ENCODE results near the gene UPP1. TPM values are rescaled to one million over a fixed set of nuclear protein-coding genes. Genes with fewer than 3 reads are reported as not detected.

Gene UPP1
- total RNA-seq, 1 donor from 2014 or later, result 23.1 TPM

- TF ChIP-seq, protein P1, sequence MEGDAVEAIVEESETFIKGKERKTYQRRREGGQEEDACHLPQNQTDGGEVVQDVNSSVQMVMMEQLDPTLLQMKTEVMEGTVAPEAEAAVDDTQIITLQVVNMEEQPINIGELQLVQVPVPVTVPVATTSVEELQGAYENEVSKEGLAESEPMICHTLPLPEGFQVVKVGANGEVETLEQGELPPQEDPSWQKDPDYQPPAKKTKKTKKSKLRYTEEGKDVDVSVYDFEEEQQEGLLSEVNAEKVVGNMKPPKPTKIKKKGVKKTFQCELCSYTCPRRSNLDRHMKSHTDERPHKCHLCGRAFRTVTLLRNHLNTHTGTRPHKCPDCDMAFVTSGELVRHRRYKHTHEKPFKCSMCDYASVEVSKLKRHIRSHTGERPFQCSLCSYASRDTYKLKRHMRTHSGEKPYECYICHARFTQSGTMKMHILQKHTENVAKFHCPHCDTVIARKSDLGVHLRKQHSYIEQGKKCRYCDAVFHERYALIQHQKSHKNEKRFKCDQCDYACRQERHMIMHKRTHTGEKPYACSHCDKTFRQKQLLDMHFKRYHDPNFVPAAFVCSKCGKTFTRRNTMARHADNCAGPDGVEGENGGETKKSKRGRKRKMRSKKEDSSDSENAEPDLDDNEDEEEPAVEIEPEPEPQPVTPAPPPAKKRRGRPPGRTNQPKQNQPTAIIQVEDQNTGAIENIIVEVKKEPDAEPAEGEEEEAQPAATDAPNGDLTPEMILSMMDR (conservative IDR thresholded peaks at IDR 0.05), result no peak
- DNase-seq (ENCODE audit: low read depth, low spot score), result no peak
- no peaks in the 10 kb centered on the region for H3K36me3 Mint-ChIP-seq (ENCODE audit: low read depth)
Measured at GRCh38 chr7:48053736-48054135, 35.3 kb upstream of the UPP1 start.

DNA sequence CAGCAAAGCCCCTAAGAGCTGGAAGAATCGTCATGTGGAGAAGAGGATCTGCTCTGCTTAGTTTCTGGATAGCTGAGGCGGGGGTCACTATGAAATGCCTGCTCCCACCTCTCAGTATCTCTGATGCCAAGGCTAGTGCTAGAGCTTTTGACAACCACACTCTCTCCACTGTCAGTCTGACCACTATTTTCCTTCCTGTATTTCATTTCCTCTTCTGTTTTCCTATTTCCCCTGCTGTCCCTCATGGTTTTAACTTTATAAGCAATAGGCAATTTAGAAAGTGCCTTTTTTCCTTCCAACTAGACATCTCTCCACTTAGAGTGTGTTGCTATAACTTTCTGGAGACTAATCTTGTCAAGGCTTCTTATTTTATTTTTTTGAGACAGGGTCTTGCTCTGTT, 30.1 kb upstream of the UPP1 start:
- Mint-ChIP-seq H3K4me1 (peaks cover 4% of the 10 kb centered on the region), H3K4me3 (no peak overlapping the region), H3K27ac (ENCODE audit: unreplicated experiment) (no peak overlapping the region), H3K27me3 (ENCODE audit: low read depth) (no peaks in the 10 kb centered on the region), H3K36me3 (ENCODE audit: low read depth) (no peaks in the 10 kb centered on the region), H3K9me3 (peaks cover 10% of the 10 kb centered on the region)
- TF ChIP-seq, protein P1 (conservative IDR thresholded peaks at IDR 0.05), result no peak
- DNase-seq (ENCODE audit: low read depth, low spot score), result no peak

More at GRCh38 chr7:48053736-48054135, 35.3 kb upstream of the UPP1 start:
- H3K27me3 Mint-ChIP-seq (ENCODE audit: low read depth), result no peaks in the 10 kb centered on the region
- peaks cover 10% of the 10 kb centered on the region for H3K9me3 Mint-ChIP-seq
- H3K27ac Mint-ChIP-seq (ENCODE audit: unreplicated experiment), result no peak overlapping the region
- no peak overlapping the region for H3K4me3 Mint-ChIP-seq
- H3K4me1 Mint-ChIP-seq, result no peaks in the 10 kb centered on the region

DNA sequence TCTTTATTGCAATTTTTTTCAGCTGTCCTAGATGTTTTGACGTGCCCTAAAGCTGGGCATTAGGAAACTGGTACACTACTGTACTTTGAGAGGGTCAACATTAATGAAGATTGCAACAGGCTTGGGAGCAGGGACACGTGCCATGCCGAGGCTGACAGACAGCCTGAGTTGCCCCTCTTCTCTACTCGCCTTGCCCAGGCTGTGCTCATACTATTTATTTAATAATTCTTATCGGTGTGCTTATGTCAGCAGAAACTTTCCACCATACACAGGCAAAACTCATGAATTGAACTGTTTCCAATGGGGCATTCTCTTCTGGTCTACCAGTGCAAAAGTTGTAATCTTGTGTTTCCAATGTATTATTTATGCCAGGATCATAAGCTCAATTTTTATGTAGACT, 29.4 kb upstream of the UPP1 start:
- peaks cover 4% of the 10 kb centered on the region for H3K4me1 Mint-ChIP-seq
- no peak for DNase-seq (ENCODE audit: low read depth, low spot score)
- TF ChIP-seq, protein P1 (conservative IDR thresholded peaks at IDR 0.05), result no peak
- peaks cover 8% of the 10 kb centered on the region for H3K9me3 Mint-ChIP-seq
- H3K4me3 Mint-ChIP-seq, result no peak overlapping the region
- H3K36me3 Mint-ChIP-seq (ENCODE audit: low read depth), result no peaks in the 10 kb centered on the region
- no peak overlapping the region for H3K27ac Mint-ChIP-seq (ENCODE audit: unreplicated experiment)
- H3K27me3 Mint-ChIP-seq (ENCODE audit: low read depth), result no peaks in the 10 kb centered on the region

GRCh38 chr7:48063985-48064384, 25.1 kb upstream of the UPP1 start:
- no peak overlapping the region for H3K27ac Mint-ChIP-seq (ENCODE audit: unreplicated experiment)
- peaks cover 3% of the 10 kb centered on the region for H3K9me3 Mint-ChIP-seq
- DNase-seq (ENCODE audit: low read depth, low spot score), result no peak
- no peaks in the 10 kb centered on the region for H3K27me3 Mint-ChIP-seq (ENCODE audit: low read depth)
- H3K36me3 Mint-ChIP-seq (ENCODE audit: low read depth), result no peaks in the 10 kb centered on the region
- H3K4me1 Mint-ChIP-seq, result peaks cover 4% of the 10 kb centered on the region
- H3K4me3 Mint-ChIP-seq, result no peak overlapping the region
- TF ChIP-seq, protein P1 (conservative IDR thresholded peaks at IDR 0.05), result no peak

- Mint-ChIP-seq H3K27me3 (ENCODE audit: low read depth) (no peaks in the 10 kb centered on the region), H3K36me3 (ENCODE audit: low read depth) (peaks cover 3% of the 10 kb centered on the region), H3K27ac (ENCODE audit: unreplicated experiment) (no peak overlapping the region), H3K4me3 (no peak overlapping the region), H3K4me1 (peaks cover 4% of the 10 kb centered on the region), H3K9me3 (peaks cover 9% of the 10 kb centered on the region)
- TF ChIP-seq, protein P1 (conservative IDR thresholded peaks at IDR 0.05), result no peak
- DNase-seq (ENCODE audit: low read depth, low spot score), result no peak
Measured at GRCh38 chr7:48067475-48067874, 21.6 kb upstream of the UPP1 start.

- H3K27me3 Mint-ChIP-seq (ENCODE audit: low read depth), result no peaks in the 10 kb centered on the region
- H3K36me3 Mint-ChIP-seq (ENCODE audit: low read depth), result peaks cover 3% of the 10 kb centered on the region
- H3K4me3 Mint-ChIP-seq, result no peak overlapping the region
- no peak for DNase-seq (ENCODE audit: low read depth, low spot score)
- H3K27ac Mint-ChIP-seq (ENCODE audit: unreplicated experiment), result no peak overlapping the region
- H3K9me3 Mint-ChIP-seq, result peaks cover 7% of the 10 kb centered on the region
- TF ChIP-seq, protein P1 (conservative IDR thresholded peaks at IDR 0.05), result no peak
- no peaks in the 10 kb centered on the region for H3K4me1 Mint-ChIP-seq
Measured at GRCh38 chr7:48074204-48074654, 14.8 kb upstream of the UPP1 start.
